DMS 273 treated with DMSO at 0.1 percent for 48 hours (cell line): ENCODE measurements around the gene USP22.
A peak's percentile ranks its signal among the peaks of the same experiment; 100 is the strongest.
"Not testable (repeated sequence)": the region's sequence is repeated elsewhere in the genome, so short reads cannot be mapped to it uniquely, and the experiment has no call there.

Source experiments
- DNase-seq: peaks from one replicate; lab custom pipeline; 2025; lab: John Stamatoyannopoulos, UW

The USP22 gene

DNA sequence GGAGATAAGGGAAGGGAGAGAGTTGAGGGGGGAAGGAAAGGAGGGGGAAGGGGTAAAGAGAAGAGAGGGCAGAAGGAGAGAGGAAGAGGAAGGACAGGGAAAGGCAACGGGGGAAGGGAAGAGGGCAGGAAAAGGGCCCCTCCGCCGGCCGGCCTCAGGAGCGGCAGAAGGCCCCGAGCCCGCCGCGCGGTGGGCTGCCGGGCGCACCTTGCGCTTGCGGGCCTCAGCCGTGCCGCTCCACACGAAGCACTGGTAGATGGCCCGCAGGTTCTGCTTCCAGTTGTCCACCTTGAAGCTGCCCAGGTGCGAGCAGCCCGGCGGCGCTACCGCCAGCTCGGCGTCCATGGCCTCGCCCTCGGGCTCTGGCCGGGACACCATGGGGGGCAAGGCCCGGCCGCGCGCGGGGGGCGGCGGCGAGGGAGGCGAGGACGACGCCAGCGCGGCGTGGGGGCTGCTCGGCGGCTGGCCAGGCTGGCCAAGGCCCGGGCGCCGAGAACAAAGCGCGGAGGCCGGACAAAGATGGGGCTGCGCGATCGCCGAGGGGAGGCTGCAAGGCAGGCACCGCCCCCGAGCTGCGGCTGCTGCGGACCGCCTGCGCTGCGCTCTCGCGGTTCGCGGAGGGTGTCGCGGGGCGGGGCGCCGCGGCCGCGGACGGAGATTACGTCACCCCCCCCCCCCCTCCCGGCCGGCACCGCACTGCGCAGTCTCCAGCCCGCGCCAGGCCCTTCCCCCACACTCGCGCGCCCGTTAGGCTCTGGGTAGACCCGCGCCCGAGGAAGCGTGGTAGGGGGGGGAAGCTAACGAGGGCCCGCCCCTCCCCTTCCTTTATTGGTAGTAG is at the start of gene USP22:
USP22 (minus strand) TSS at position 554 of the 838 bp plus-strand sequence; CDS start at position 378, 176 bp downstream.
- DNase-seq, result no peak

- DNase-seq, result no peak
Measured at GRCh38 chr17:21090902-21091618, 48.2 kb upstream of the USP22 start.

GRCh38 chr17:21089933-21090901 is 47.4 kb upstream of the USP22 start:
- DNase-seq, result no peak

DNA sequence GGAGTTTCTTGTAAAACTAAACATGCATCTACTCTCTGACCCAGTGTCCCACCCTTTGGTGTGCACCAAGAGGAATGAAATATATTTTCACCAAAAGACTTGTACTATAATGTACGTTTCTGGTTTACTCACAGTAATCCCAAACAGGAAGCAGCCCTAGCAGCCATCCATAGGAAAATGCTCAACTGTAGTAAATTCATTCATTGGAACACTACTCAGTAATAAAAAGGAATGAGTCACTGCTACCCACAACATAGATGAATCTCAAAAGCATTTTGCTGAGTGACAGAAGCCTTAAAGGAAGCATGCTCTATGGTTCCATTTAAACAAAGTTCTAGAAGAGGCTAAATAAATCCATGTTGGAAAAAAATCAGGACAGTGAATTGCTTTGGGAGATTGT is 46.3 kb upstream of the USP22 start:
- DNase-seq, result no peak

GRCh38 chr17:21085707-21086106 is 42.9 kb upstream of the USP22 start:
- no peak for DNase-seq

GRCh38 chr17:21085280-21085679 is 42.5 kb upstream of the USP22 start:
- DNase-seq, result not testable (repeated sequence)

DNA sequence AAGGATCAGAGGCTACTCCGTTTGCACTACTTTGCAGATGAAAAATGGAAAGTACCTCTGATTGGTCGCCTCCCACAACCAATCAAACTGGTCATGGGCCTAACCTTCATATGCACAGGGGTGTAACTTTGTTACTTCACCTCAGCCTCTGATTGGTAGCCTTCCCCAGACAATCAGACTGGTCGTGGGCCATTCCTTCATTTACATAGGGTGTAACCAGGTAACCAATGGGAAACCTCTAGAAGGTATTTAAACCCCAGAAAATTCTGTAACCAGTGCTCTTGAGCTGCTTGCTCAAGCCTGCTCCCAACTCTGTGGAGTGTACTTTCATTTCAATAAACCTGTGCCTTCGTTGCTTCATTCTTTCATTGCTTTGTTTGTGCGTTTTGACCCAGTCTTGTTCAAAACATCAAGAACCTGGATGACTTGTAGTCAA is 39.2 kb upstream of the USP22 start:
- DNase-seq, result no peak

DNA sequence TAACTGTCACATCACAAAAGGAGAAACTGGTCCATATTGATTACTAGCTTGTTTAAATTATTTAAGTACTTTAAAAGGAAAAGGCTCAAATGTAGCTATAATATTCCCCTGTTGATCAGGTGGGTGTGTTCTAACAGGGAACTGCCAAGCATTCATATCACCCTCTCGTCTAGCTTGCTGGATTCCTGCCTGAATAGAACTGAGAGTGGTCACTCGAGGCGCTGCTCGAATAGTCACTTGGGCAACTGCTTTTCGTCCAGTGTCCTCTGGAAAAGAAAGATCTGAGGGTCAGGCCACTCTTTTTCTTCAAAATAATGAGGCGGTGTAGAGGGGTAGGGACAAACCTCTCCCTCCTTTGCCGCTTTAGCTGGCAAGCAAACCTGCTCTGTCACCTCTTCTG is 36.4 kb upstream of the USP22 start:
- DNase-seq, result no peak

DNA sequence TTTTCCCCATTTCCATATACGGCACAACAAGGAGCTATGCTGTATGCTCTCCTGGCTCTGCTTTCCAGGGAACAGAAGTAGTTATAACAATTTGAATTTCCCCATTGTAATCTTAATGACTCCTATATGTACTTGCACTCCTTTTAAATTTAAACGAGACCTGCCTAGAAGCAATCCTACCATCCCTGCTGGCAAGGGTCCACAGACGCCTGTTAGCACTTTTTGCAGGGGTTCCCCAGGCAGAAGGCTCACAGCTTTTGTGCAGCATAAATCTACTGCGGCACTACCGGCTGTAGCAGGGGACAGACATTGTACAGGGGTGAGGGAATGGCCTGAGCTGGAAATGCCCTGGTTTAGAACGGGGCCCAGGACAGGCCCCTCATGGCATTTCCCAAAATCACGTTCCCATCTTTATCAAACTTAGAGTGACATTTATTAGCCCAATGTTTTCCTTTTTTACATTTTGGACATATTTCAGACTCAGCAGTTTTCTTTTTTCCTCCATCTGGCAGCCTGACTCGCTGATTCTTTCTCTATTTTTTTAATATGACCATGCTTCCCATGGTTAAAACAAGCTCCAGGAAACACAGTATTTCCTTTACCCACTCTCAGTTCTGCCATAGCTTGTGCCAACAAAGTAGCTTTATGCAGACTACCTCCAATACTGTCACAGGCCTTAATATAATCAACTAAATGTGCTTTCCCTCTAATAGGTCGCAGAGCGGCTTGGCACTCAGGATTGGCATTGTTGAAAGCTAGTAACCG is 35.4 kb upstream of the USP22 start:
- no peak for DNase-seq

DNA sequence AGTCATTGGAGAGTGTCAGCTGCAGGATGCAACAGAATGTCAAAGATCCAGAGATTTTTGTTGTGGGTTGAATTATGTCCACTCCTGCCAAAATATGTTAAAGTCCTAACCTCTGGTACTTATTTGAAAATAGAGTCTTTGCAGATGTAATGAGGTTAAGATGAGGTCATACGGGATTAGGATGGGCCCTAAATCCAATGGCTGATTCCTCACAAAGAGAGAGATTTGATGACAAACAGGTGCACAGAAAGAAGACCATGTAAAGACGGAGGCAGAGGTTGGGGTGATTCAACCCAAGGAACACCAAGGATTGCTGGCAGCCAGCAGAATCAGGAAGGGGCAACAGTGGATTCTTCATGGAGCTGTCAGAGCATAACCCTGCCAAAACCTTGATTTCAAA is 34.5 kb upstream of the USP22 start:
- no peak for DNase-seq

DNA sequence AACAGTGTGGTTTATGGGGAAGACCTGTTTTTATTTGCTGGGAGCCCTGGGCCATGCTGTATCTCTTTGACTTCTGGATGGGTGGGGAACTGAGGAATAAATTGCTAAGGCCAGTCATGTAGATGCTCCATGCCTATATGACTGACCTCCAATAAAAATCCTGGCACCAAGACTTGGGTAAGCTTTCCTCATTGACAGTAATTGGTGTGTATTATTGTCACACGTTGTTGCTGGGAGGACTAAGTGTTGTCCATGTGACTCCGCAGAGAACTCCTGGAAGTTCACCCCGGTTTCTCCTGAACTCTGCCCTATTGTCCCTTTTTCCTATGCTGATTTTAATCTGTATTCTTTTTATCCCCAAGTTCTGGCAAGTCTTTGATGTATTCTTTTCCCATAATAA is 33.4 kb upstream of the USP22 start:
- DNase-seq, result no peak

DNA sequence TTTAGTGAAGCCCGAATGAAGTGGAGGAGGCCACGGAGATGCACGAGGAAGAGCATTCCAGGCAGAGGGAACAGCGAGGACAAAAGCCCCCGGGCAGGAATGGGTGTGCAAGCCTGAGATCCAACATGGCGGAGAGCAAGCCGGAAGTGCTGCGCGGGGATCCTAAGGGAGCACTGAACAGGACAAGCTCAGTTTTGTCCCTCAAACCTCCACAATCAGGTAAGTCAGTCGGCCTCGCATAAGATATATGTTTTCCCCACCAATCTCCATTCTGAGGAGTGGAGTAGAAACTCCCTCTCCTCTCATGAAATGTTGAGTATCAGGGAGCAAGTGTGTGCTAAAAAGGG is 32.9 kb upstream of the USP22 start:
- DNase-seq, result no peak

DNA sequence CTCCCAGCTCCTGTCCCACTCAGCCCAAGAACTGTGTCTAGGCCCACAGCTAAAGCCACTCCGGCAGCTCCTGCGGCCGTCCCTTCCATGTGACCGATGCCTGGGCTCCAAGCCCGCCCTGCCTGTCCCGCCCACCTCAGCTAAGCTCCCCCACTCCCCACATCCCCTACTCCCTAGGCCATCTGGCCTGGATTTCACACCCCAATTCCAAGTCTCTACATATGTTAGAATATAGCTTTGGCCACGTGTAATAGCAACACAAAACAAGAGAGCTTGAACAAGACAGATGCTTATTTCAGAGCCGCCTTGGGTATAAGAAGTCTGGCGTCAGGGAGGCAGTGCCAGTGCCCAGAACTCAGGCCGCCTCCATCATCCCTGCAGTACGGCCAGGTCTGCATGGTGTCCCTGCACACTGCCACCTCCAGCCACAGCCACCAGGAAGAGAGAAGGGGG is 30.0 kb upstream of the USP22 start:
- peak; percentile 4 for DNase-seq

GRCh38 chr17:21066394-21066793 is 23.6 kb upstream of the USP22 start:
- DNase-seq, result no peak

DNA sequence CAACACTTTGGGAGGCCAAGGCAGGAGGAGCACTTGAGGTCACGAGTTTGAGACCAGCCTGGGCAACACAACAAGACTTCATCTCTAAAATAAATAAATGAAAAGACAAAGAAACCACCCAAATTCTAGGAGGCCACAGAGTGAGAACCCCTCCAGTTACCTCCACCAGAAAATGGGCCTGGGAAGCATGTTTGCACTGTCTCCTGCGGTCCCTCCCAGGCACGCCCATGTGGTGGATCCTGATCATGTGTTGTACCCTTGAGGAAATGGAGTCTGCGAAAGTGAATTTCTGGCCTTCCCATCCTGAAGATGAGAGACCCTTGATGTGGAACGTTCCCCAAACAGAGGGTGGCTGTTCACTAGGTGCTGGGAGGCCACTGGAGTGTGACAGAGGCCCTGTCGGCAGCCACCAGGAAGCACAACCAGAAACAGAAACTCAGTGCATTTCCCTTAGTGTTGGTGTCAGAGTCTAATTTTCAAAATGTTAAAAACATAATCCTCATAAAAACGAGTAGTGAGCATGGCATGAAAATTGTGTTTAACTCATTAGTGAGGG is 19.2 kb upstream of the USP22 start:
- DNase-seq, result no peak

- no peak for DNase-seq
Measured at GRCh38 chr17:21061158-21061835, 18.5 kb upstream of the USP22 start.

- DNase-seq, result no peak
Measured at GRCh38 chr17:21059761-21060160, 16.9 kb upstream of the USP22 start.

DNA sequence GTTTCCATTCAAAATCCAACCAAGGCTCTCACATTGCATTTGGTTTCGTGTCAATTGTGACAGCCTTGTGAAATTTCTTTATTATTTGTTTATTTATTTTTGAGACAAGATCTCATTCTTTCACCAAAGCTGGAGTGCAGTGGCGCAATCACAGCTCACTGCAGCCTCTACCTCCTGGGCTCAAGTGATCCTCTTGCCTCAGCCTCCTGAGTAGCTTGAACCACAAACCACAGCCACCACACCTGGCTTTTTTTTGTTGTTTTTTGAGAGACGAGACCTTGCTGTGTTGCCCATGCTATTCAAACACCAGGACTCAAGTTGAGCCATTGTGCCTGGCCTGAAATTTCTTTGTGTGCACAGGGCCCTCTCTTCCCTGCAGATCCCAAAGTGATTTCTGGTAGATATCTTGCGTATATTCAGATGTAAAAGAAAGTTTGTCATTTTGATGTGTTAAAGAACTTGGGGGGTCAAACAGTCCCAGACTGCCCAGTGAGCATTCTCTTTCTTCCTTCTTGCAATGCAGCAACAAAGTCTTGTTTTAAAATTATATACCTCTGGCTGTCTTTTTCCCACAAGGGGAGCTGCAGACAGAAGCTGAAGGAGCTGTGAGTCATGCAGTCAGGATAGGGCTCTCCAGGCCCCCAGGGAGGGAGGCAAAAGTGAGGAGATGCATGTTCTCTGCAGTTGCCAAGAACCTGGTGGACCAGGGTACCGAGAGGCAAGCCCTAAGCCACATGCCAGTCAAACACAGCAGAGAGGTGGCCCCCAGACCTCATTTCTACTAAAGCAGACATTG is 15.5 kb upstream of the USP22 start:
- DNase-seq, result no peak

DNA sequence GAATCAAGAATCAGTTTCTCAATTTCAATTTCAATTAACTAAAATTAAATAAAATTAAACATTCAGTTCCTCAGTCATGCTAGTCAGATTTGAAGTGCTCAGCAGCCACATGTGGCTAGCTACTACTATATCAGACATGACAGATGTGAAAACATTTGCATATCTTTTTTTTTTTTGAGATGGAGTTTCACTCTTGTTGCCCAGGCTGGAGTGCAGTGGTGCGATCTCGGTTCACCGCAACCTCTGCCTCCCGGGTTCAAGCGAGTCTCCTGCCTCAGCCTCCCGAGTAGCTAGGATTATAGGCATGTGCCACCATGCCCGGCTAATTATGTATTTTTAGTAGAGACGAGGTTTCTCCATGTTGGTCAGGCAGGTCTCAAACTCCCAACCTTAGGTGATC is 10.2 kb upstream of the USP22 start:
- DNase-seq, result not testable (repeated sequence)

DNA sequence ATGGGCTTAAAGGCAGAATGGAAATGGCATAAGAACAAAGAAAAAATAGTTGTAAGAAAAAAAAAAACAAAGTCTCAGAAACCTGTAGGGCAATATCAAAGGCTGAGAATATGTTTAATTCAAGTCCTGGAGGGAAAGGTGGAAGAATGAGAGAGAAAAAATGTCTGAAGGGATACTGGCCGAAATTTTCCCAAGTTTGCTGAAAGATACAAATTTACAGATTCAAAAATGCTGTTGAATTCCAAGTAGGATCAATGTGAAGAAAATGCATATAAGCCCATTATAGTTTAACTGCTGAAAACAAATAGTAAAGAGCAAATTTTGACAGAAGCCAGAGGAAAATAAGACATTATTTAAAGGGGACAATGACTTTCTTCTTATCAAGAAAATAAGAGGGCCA is 6.6 kb upstream of the USP22 start:
- DNase-seq, result no peak
